ENCODE results near the gene STAG1. TPM values are rescaled to one million over a fixed set of nuclear protein-coding genes. Genes with fewer than 3 reads are reported as not detected.

The STAG1 gene
- total RNA-seq, 1 donor from 2014 or later: 57.1 TPM

DNA sequence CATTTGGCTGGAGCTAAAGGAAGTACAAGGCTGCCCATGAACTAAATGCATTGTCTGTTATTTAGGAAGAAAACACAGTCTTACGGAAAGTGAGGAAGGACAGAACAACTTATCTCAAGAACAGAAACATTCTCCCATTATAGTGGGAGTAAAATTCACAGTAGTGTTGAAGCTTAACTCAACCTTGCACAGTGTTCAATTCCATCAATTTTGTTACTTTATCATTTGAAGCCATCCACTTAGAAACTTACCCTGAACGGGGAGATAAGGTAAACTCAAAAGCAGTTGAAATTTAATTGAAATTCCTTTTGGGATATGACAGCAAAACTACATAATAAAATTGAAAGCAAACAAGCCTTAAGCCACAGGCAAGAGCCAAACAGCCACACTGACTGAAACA lies 315.1 kb downstream of the STAG1 start:
- no peak for DNase-seq
- H3K36me3 Mint-ChIP-seq (ENCODE audit: low read depth): peaks cover 40% of the 10 kb centered on the region
- CTCF ChIA-PET: interaction anchor here (1.6 kb wide), 1 partner anchor 315 kb away, joined by 5 read pairs; the partner anchor contains the start of gene STAG1
- H3K4me1 Mint-ChIP-seq: no peaks in the 10 kb centered on the region
- no peak overlapping the region for H3K4me3 Mint-ChIP-seq
- H3K27me3 Mint-ChIP-seq: no peaks in the 10 kb centered on the region
- ATAC-seq (ENCODE audit: low read depth): no peak
- no peaks in the 10 kb centered on the region for H3K9me3 Mint-ChIP-seq
- POLR2A ChIA-PET: no interaction called here
- intact Hi-C loops (cut with micrococcal nuclease): no loop called here
- H3K27ac Mint-ChIP-seq: no peak overlapping the region
- TF ChIP-seq, protein P1, sequence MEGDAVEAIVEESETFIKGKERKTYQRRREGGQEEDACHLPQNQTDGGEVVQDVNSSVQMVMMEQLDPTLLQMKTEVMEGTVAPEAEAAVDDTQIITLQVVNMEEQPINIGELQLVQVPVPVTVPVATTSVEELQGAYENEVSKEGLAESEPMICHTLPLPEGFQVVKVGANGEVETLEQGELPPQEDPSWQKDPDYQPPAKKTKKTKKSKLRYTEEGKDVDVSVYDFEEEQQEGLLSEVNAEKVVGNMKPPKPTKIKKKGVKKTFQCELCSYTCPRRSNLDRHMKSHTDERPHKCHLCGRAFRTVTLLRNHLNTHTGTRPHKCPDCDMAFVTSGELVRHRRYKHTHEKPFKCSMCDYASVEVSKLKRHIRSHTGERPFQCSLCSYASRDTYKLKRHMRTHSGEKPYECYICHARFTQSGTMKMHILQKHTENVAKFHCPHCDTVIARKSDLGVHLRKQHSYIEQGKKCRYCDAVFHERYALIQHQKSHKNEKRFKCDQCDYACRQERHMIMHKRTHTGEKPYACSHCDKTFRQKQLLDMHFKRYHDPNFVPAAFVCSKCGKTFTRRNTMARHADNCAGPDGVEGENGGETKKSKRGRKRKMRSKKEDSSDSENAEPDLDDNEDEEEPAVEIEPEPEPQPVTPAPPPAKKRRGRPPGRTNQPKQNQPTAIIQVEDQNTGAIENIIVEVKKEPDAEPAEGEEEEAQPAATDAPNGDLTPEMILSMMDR (IDR thresholded peaks at IDR 0.05): no peak

- Mint-ChIP-seq H3K27ac (no peak overlapping the region), H3K9me3 (no peaks in the 10 kb centered on the region), H3K4me1 (no peaks in the 10 kb centered on the region), H3K36me3 (ENCODE audit: low read depth) (peaks cover 38% of the 10 kb centered on the region), H3K27me3 (no peaks in the 10 kb centered on the region), H3K4me3 (no peak overlapping the region)
- ChIA-PET CTCF (no interaction called here), POLR2A (no interaction called here)
- intact Hi-C loops (cut with micrococcal nuclease): no loop called here
- TF ChIP-seq, protein P1 (IDR thresholded peaks at IDR 0.05): no peak
- ATAC-seq (ENCODE audit: low read depth) (no peak), DNase-seq (no peak)
Measured at GRCh38 chr3:136434429-136434828, 317.7 kb downstream of the STAG1 start.

DNA sequence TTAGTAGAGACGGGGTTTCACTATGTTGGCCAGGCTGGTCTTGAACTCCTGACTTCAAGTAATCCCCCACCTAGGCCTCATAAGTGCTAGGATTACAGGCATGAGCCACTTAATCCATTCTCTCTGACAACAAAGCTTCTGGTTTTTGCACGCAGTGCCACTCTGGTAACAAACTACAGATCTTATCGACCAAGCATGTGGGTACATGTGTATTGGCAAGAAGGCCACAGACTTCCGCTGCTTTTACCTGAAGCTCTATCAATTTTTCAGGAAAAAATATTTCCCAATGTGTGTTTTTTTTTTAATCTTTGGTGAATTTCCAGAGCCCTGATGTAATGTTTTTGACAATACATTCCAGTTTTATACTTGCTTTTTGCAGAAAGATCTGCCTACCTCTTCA lies 319.5 kb downstream of the STAG1 start:
- ChIA-PET POLR2A (no interaction called here), CTCF (no interaction called here)
- intact Hi-C loops (cut with micrococcal nuclease): no loop called here
- Mint-ChIP-seq H3K4me1 (no peaks in the 10 kb centered on the region), H3K27ac (no peak overlapping the region), H3K4me3 (no peak overlapping the region), H3K9me3 (no peaks in the 10 kb centered on the region), H3K27me3 (no peaks in the 10 kb centered on the region), H3K36me3 (ENCODE audit: low read depth) (peaks cover 49% of the 10 kb centered on the region)
- DNase-seq (no peak), ATAC-seq (ENCODE audit: low read depth) (no peak)
- TF ChIP-seq, protein P1 (IDR thresholded peaks at IDR 0.05): no peak

DNA sequence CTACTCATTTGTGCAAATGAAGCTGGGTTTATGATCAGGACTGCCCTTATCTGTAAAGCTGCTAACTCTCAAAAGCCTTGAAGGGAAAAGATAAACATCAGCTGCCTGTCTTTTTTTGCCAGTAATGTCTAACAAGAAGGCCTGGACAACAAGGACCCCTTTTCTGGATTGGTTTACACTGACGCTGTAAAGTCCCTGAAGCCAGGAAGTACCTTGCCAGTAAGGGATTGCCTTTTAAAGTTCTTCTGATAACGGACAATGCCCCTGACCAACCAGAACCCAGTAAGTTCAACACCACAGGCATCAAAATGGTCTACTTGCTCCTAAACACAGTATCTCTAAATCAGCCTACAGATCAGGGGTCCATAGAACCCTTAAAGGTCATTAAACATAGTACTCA lies 324.0 kb downstream of the STAG1 start:
- TF ChIP-seq, protein P1 (IDR thresholded peaks at IDR 0.05): no peak

DNA sequence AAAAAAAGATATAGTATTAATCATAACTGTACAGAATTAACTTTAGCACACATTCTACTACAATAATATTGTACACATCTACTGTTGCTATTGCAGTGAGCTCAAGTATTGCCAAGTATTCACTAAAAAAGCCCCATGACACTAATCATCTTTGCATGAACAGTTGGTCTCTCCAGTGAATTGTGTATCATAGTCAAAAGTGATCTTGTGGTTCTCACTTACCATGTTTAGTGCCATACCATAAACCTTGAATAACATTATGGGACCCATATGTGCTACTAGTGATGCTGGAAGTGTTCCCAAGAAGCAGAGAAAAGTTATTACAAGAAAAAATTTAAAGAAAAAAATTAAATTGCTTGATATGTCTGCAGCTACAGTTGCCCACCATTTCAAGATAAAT lies 324.9 kb downstream of the STAG1 start:
- Mint-ChIP-seq H3K4me1 (peaks cover 4% of the 10 kb centered on the region), H3K4me3 (no peak overlapping the region), H3K36me3 (ENCODE audit: low read depth) (peaks cover 48% of the 10 kb centered on the region), H3K27me3 (no peaks in the 10 kb centered on the region), H3K27ac (no peak overlapping the region), H3K9me3 (no peaks in the 10 kb centered on the region)
- ATAC-seq (ENCODE audit: low read depth): no peak
- POLR2A ChIA-PET: no interaction called here
- TF ChIP-seq, protein P1 (IDR thresholded peaks at IDR 0.05): no peak
- CTCF ChIA-PET: interaction anchor here (1.0 kb wide), 1 partner anchor 36 kb away, joined by 3 read pairs; no protein-coding TSS in a partner anchor
- no peak for DNase-seq
- intact Hi-C loops (cut with micrococcal nuclease): no loop called here

More for the DNA sequence above, 324.0 kb downstream of the STAG1 start:
- ATAC-seq (ENCODE audit: low read depth) (no peak), DNase-seq (no peak)
- intact Hi-C loops (cut with micrococcal nuclease): no loop called here
- H3K27ac Mint-ChIP-seq: no peak overlapping the region
- H3K4me1 Mint-ChIP-seq: peaks cover 4% of the 10 kb centered on the region
- POLR2A ChIA-PET: no interaction called here
- CTCF ChIA-PET: interaction anchor here (1.0 kb wide), 1 partner anchor 37 kb away, joined by 3 read pairs; no protein-coding TSS in a partner anchor
- H3K36me3 Mint-ChIP-seq (ENCODE audit: low read depth): peaks cover 47% of the 10 kb centered on the region
- H3K9me3 Mint-ChIP-seq: no peaks in the 10 kb centered on the region
- no peak overlapping the region for H3K4me3 Mint-ChIP-seq
- no peaks in the 10 kb centered on the region for H3K27me3 Mint-ChIP-seq

All from activated B cell treated with CpG ODN at 0.5 μM for 24 hours (primary cell).